Left lung (tissue), 10 donors: Measurements from ENCODE around the gene ZDHHC7. TPM values are rescaled to one million over a fixed set of nuclear protein-coding genes. Genes with fewer than 3 reads are reported as not detected.

ENCODE experiments used
- ATAC-seq: fragments of 200-7000 bp; cut with Tn5 transposase; one replicate; pipeline ENCODE4 v1.9.1; 2020; ENCODE audit warnings: moderate library complexity
- DNase-seq, 4 donors: peaks; one replicate each; pipeline ENCODE4 v3.0.0-alpha.2; 2013 to 2020
- H3K27ac ChIP-seq, 2 donors: fragments of 200-600 bp; sonication (generic) in 1 of 2; one replicate each; pipeline versions ENCODE4 v1.5.0 to v1.8.0; 2020 to 2021
- H3K27me3 ChIP-seq, 2 donors: fragments of 200-600 bp; sonication (generic) in 1 of 2; one replicate each; pipeline versions ENCODE4 v1.5.0 to v1.8.0; 2020 to 2021
- H3K36me3 ChIP-seq, 2 donors: fragments of 200-600 bp; sonication (generic) in 1 of 2; one replicate each; pipeline versions ENCODE4 v1.5.0 to v1.8.0; 2020 to 2021
- H3K4me1 ChIP-seq, 2 donors: fragments of 200-600 bp; one replicate each; pipeline ENCODE4 v1.8.0; 2021
- H3K4me3 ChIP-seq, 2 donors: fragments of 200-600 bp; sonication (generic) in 1 of 2; one replicate each; pipeline versions ENCODE4 v1.5.0 to v1.8.0; 2020 to 2021; ENCODE audit warnings: mild to moderate bottlenecking in 1 of 2
- H3K9me3 ChIP-seq, 2 donors: fragments of 200-600 bp; sonication (generic) in 1 of 2; one replicate each; pipeline versions ENCODE4 v1.5.0 to v1.8.0; 2020 to 2021
- intact Hi-C, 2 donors: fragments of 100-400 bp; cut with DNase I; formaldehyde crosslinking; loops; one replicate each; pipeline versions ENCODE4 v1.11.2 to v1.14.2; 2022
- polyA plus RNA-seq, 6 donors: library from polyadenylated mRNA; unstranded; fragments of 120-200 nt; gene quantifications; one replicate each; pipeline ENCODE4 v1.2.1, GENCODE V29; 2013; ENCODE audit not compliant: insufficient read length in 6 of 6
- total RNA-seq, 2 donors: library from RNA; stranded (reverse); fragmentation: NEBNext Ultra II Directional; extraction: Animal tissue kit (Norgen Biotek cat#: 25700); gene quantifications; one replicate each; pipeline ENCODE4 v1.2.1, GENCODE V29; 2021
- TF ChIP-seq, protein P1 (sequence below), 2 donors: fragments of 200-600 bp; sonication (generic) in 1 of 2; IDR thresholded peaks; one replicate each; pipeline versions ENCODE4 v1.5.0 to v1.8.0; 2021; ENCODE audit warnings: antibody characterized with exemption in 2 of 2
- donor health status: DM: no; HTN: yes; CAD: no.
- donor health status: DM: no; HTN: no; CAD: no.

The ZDHHC7 gene
- total and polyA plus RNA-seq, 8 donors, result 52.5 to 82.3 (median 59.7) TPM

DNA sequence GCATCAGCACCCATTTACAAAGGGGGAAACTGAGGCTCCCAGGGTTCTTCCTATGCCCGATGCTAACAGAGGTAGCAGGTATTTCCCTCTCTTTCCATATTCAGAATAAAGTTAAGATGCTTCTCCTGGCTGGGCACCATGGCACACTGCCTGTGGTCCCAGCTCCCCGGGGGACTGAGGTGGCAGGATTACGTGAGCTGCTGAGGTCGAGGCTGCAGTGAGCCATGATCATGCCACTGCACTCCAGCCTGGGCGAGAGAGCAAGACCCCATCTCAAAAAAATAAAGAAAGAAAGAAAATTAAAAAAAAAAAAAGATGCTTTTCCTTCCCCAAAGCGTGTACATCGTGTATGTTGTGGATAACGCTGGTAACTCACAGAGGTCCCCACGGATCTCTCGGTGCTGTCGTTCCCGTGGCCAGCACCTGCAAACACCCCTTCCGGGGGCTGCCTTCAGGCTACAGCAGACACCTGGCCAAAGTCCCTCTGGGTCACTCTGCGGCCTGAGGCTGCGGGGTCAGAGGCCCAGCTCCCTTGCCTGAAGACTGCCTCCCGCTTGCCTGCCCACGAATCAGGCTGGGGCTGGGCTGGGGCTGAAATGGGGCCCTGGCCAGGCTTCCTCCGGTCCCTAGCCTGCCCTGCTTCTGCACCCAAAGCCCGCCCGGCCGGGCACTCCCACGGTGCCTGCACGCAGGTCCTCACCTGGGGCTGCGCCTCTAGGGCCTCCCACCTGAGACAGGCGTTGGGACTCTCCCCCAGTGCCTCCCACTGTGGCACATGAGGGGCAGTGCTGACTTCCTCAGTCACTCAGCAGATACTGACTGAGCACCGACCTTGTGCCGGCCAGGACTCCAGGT, 63.1 kb downstream of the ZDHHC7 start:
- intact Hi-C loops, result no loop called here
- ATAC-seq, result no peak
- peaks cover 7 to 27% of the 10 kb centered on the region in 2 donors for H3K4me1 ChIP-seq

DNA sequence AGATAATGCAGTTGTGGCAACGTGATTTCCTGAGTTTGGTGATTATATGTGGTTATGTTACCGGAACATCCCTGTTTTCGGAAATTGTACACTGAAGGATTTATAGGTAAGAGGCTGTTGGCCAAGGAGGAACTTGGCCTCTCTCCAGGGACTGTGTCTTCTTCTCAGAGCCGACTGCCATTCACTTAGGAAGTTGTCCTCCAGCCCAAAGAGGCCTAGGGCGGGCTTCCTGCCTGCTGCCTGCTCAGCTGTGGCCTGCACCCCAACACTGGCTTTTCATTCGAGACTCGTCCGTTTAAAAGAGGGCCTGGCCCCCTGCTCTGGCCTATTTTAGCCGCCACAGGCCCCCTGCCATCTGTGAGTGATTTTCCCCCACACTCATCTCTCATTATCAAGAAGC, 64.3 kb downstream of the ZDHHC7 start:
- peak; percentile 24 for ATAC-seq
- Histone ChIP-seq H3K27me3 (no peaks in the 10 kb centered on the region), H3K4me1 (peaks cover 0 to 15% of the 10 kb centered on the region in 2 donors), H3K4me3 (no peak overlapping the region), H3K27ac (no peak overlapping the region), H3K36me3 (no peaks in the 10 kb centered on the region), H3K9me3 (no peaks in the 10 kb centered on the region)
- DNase-seq, result peak in 1 of 4 donors; percentile 68
- intact Hi-C loops, result no loop called here
- TF ChIP-seq, protein P1, sequence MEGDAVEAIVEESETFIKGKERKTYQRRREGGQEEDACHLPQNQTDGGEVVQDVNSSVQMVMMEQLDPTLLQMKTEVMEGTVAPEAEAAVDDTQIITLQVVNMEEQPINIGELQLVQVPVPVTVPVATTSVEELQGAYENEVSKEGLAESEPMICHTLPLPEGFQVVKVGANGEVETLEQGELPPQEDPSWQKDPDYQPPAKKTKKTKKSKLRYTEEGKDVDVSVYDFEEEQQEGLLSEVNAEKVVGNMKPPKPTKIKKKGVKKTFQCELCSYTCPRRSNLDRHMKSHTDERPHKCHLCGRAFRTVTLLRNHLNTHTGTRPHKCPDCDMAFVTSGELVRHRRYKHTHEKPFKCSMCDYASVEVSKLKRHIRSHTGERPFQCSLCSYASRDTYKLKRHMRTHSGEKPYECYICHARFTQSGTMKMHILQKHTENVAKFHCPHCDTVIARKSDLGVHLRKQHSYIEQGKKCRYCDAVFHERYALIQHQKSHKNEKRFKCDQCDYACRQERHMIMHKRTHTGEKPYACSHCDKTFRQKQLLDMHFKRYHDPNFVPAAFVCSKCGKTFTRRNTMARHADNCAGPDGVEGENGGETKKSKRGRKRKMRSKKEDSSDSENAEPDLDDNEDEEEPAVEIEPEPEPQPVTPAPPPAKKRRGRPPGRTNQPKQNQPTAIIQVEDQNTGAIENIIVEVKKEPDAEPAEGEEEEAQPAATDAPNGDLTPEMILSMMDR (IDR thresholded peaks at IDR 0.05), result no peak

More for the DNA sequence above, 63.1 kb downstream of the ZDHHC7 start:
- no peak overlapping the region for H3K27ac ChIP-seq
- DNase-seq, result no peak
- TF ChIP-seq, protein P1 (IDR thresholded peaks at IDR 0.05), result no peak
- no peaks in the 10 kb centered on the region for H3K27me3 ChIP-seq
- H3K4me3 ChIP-seq, result no peak overlapping the region
- H3K9me3 ChIP-seq, result no peaks in the 10 kb centered on the region
- H3K36me3 ChIP-seq, result no peaks in the 10 kb centered on the region

DNA sequence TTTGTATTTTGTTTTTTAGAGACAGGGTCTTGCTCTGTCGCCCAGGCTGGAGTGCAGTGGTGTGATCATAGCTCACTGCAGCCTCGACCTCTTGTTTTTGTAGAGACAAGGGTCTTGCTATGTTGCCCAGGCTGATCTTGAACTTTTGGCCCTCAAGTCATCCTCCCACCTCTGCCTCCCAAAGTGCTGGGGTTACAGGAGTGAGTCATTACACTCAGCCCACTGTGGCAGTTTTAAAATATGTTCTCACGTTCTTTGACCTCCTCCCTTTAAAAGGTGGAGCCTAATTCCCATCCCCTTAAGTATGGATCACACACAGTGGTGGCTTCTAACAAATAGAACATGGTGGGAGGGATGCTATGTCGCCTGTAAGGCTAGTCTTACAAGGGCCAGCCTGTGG, 67.7 kb downstream of the ZDHHC7 start:
- no peaks in the 10 kb centered on the region for H3K9me3 ChIP-seq

DNA sequence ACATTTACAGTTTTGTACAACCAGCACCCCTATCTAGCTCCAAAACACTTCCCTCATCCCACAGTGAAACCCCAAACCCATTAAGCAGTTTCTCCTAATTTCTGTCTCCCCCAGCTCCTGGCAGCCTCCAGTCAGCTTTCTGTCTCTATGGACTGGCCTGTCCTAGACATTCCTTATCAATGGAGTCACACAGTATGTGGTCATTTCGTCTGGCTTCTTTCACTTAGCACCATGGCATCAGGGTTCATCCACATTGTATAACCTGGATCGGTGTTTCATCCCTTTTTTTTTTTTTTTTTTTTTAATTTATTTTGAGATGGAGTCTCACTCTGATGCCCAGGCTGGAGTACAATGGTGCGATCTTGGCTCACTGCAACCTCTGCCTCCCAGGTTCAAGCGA, 68.5 kb downstream of the ZDHHC7 start:
- Histone ChIP-seq H3K27me3 (no peaks in the 10 kb centered on the region), H3K36me3 (no peaks in the 10 kb centered on the region), H3K4me3 (no peak overlapping the region), H3K27ac (no peak overlapping the region), H3K4me1 (peaks cover 0 to 8% of the 10 kb centered on the region in 2 donors), H3K9me3 (no peaks in the 10 kb centered on the region)
- ATAC-seq, result no peak
- no peak for DNase-seq
- TF ChIP-seq, protein P1 (IDR thresholded peaks at IDR 0.05), result no peak
- intact Hi-C loops, result no loop called here

More for the DNA sequence above, 67.7 kb downstream of the ZDHHC7 start:
- Histone ChIP-seq H3K4me3 (no peak overlapping the region), H3K36me3 (no peaks in the 10 kb centered on the region), H3K27ac (no peak overlapping the region), H3K4me1 (peaks cover 0 to 8% of the 10 kb centered on the region in 2 donors), H3K27me3 (no peaks in the 10 kb centered on the region)
- ATAC-seq, result no peak
- intact Hi-C loops, result no loop called here
- no peak for DNase-seq
- TF ChIP-seq, protein P1 (IDR thresholded peaks at IDR 0.05), result no peak

DNA sequence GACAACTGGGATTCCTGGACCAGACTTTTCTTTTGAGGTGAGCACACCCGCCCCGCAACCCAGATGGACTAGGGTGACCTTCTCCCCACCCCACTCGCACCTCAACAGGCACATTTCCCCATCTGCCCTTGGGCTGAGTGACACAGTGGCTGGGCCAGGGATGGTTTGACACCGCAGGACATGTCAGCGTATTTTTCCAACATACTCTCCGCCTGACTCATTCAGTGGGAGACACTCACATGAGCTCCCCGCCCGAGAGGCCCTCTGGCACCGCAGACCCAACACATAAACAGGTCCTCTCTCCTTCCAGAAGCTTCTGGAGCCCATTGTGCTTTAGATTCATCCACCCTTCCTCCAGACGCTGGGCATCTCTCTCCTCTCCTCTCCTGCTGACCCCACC, 69.4 kb downstream of the ZDHHC7 start:
- Histone ChIP-seq H3K27ac (no peak overlapping the region), H3K4me1 (peaks cover 0 to 2% of the 10 kb centered on the region in 2 donors), H3K4me3 (no peak overlapping the region), H3K27me3 (no peaks in the 10 kb centered on the region), H3K9me3 (no peaks in the 10 kb centered on the region), H3K36me3 (no peaks in the 10 kb centered on the region)
- no peak for ATAC-seq
- no peak for DNase-seq
- intact Hi-C loops, result no loop called here
- TF ChIP-seq, protein P1 (IDR thresholded peaks at IDR 0.05), result no peak
